GM18502 (cell line): ENCODE results near the gene GLUL.
"Not testable (repeated sequence)": the region's sequence is repeated elsewhere in the genome, so short reads cannot be mapped to it uniquely, and the experiment has no call there.

ENCODE experiments used
- ATAC-seq: cut with Tn5 transposase; IDR thresholded peaks from one replicate; pipeline ENCODE4 v1.9.1; 2021; ENCODE audit warnings: mild to moderate bottlenecking; ENCODE audit not compliant: unreplicated experiment, poor library complexity

The GLUL gene

DNA sequence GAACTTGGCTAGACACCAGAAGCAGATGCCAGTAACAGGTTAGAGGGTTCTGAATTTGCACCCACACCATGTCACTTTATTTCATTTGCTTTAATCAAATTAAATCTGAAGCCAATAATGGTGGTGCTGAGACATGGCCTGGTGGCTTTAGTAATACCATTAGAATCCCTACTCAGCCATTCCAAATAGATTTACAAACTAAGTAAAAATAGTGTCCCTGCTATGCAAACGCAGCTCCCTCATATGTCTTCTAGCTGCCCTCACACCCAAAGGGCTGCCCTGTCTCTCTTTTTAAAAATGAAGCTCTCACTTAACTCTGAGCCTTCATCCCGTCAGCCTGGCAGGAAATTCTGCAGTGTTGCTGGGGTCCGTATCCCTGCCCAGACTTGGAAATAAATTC lies 21.1 kb downstream of the GLUL start:
- ATAC-seq, result no peak

DNA sequence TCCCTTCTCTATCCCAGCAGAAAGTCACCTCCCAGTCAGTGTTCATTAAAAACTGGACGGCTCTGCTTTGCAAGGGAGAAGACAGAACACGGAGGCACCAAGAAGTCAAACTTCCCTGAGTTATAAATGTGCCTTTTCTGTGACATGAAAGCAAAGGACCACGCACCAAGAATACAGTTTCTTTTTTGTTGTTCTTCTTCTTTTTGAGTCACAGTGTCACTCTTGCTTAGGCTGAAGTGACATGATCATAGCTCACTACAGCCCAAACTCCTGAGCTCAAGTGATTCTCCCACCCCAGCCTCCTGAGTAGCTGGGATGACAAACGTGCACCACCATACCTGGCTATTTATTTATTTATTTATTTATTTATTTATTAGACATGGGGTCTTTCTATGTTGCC lies 22.7 kb downstream of the GLUL start:
- ATAC-seq, result no peak

DNA sequence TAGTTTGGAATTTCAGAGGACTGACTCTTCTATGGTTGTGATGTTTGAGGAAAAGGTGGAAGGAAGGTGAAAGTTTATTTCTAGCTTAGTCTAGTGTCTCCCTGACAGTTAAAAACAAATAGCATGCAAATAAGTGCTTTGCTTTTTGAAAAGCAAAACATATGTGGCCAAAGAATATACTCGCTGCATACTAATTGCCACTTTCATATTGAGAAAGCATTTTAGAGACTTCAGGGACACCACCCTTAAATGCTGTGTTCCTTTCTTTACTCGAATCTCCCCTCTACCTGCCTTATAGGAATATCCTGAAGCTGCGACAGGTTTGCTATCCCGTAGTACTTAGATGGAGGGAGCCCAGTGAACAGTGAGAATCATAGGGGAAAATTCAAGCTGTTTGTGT lies 23.2 kb downstream of the GLUL start:
- no peak for ATAC-seq

DNA sequence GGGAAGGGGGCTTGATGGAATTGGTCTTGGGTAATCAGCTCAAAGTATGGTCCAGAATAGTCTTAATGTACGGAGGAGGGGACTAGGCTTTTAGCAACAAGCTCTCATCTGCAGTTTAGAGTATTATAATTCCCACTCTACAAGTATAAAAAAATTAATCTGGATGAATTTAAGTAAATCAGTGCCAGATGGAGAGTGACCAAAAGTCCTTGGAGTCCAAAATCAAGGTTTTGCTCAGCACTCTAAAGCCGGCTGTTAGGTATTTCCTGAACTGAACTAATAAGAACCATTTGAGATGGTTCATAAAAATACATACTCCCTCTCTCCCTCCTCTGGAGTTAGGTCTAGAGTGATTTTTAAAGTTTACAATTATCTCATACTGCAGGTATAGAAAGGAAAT lies 23.7 kb downstream of the GLUL start:
- no peak for ATAC-seq

DNA sequence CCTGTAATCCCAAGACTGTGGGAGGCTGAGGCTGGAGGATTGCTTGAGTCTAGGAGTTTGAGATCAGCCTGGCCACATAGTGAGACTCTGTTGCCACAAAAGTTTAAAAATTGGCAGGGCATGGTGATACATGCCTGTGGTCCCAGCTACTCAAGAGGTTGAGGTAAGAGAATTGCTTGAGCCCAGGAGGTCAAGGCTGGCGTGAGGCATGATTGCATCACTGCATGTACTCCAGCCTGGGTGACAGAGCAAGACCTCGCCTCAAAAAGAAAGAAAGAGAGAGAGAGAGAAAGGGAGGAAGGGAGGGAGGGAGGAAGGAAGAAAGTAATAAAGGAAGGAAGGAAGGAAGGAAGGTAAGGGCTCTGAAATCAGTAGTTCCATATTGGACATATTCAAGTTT lies 25.0 kb downstream of the GLUL start:
- no peak for ATAC-seq

DNA sequence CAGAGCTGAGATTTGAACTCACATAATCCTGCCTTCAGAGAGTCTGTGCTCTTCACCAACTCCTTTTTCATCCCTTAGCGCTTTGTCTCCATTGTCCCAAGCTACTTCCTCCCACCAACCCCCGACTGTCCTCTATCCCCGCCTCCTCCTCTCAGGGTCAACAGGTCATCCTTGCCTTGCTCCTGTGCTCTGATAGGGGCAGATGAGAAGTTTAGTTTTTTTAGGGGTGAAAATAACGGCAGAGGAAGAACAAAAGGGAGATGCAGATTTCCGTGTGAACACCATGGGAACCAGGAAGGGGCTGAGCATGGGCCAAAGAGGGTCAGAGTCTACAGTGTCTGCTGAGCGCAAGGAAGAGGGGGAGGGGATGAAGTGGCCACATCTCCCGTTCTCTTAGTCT lies 31.9 kb downstream of the GLUL start:
- no peak for ATAC-seq

DNA sequence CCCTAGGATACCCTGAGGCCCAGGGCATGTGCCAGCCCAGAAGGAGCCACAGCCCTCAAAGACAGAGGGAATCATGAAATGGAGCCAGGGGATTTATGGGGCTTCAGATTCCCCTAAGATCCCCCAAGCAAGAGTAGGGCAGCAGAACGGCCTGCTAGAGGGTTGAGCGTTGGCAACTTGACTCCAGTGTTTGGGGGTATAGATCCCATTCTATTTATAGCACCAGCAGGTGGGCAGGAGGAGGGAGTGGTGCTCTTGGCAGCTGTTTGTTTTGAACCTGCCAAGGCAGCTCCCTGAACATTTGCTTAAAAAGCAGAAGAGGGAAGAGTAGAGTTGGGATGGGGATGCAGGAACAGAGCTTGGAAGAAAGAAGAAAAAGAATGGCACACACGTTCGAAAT lies 33.7 kb downstream of the GLUL start:
- no peak for ATAC-seq

DNA sequence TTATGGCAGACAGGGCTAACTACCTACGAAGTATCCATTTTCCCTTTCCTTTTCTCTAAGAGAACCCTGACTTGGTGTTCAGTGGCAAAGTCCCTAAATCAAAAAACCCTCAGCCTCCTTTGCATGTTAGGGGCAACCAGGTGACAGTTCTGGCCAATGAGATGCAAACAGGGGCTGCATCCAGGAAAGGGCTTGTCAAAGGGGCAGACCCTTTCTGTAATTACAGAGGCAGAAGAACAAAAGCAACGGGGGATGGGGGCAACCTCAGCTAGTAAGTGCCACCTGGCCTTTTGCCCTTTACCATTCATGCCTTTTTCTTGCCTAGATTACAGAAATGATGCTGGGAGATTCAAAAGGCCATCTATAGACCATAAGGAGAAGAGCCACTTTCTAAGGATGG lies 34.4 kb downstream of the GLUL start:
- no peak for ATAC-seq

DNA sequence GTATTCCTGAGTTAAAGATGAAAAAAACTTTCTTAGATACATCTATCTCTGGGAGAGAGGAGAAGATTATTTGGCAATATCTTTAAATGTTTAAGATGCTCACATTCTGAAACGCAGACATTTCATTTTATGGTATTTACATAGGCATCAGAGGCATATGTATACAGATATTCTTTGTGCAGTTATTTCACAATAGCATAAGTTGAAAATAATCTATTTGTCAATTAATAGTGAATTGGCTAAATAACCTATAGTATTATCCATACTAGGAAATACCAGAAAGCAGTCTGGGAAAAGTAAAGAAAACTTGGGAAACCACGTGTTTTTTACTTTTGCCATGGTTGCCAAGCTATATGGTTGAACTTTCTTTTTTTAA lies 35.9 kb downstream of the GLUL start:
- no peak for ATAC-seq

DNA sequence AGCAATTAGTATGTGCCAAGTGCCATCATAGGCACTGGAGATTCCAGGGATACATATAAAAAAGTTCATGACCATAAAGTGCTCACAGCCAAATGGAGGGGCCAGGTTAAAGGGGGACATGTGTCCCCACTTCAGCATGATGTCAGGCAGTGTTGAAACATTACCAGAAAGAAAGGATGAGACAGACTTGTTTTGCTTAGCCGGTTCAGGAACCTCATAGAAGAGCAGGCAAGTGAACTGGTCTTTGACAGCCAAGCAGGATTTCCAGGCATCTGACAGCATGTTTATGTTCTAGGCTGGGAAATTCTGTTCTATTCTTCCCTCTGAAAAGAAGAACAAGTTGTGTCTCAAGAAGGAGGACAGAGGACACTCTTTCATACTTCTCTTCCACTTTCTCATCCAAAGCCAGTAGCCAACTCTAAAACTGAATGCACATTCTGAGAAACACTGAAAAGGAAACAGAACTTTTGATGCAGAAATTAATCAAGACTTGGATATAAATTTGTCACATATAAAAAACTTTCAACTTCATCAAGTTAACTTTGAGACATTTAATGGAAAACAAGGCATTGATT lies 39.7 kb downstream of the GLUL start:
- no peak for ATAC-seq

DNA sequence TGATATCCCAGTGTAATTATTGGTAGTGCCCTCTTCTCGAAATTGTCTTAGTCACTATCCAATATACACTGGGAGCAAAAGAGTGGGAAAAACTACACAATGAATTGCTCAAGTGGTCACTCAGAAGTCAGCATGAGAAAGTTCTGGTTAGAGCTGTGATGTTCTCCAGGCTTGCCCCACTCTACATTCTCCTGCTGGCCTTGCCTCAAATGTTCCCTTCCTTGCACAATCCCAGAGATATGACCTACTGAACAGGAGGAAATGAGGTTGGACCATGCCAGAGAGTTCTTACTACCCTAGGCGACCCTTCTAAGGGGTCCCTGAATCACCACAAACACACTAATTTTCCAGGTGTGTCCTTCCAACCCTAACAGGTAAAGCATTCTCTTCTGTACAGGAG lies 40.8 kb downstream of the GLUL start:
- ATAC-seq, result no peak

DNA sequence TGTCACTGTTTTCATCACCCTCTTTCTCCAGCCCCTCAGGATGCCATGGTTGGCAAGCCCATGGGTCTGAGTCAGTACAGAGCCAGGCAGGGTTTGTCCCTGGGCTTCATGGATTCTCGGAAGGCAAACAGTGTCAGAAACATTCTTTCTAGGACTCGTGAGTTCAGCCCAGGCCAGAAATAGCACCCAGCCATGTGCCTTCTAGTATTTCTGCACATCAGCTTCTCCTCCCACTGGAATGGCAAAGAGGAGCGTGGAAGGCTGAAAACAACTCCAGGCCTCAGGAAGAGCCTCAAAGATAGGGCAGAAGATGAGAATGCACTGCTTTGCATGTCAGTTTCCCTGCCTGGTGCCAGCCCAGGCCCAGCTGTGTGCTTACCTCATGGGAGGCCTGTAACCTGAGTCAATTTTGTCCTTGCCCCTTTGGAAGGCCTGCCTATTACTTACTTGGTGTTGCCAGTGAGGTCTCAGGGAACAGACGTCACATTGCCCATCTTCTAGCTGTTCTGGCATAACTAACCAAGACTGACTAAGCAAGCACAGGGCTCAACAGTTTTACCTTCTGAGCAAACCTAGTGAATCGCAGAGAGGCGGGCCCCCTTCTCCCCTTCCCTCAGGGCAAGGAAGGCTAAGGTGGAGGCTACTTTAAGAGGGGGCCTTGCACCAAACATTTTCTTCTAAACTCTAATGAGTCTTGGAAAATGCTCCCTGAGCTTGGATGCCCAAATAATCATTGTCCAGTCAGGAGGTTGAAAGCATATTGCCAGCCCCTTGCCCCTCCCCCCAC lies 42.4 kb downstream of the GLUL start:
- ATAC-seq, result no peak

DNA sequence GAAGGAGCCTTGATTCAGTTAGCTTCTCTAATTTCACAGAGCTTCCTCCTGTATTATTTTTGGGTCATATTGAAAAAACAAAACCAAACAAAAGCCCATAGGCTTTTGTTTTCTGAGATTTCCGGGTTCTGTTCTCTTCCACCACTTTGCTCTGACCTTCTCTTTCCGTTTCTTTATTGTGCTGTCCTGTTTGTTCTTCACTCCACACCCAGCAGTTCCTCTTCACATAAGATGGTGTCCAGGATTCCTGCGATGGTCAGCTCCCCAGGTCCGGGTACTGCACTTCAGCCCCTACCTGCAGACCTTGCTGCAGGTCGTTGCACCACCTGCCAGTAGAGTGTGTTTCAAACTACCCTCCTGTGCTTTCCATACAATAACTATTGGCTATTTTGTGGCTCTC lies 44.6 kb downstream of the GLUL start:
- no peak for ATAC-seq

DNA sequence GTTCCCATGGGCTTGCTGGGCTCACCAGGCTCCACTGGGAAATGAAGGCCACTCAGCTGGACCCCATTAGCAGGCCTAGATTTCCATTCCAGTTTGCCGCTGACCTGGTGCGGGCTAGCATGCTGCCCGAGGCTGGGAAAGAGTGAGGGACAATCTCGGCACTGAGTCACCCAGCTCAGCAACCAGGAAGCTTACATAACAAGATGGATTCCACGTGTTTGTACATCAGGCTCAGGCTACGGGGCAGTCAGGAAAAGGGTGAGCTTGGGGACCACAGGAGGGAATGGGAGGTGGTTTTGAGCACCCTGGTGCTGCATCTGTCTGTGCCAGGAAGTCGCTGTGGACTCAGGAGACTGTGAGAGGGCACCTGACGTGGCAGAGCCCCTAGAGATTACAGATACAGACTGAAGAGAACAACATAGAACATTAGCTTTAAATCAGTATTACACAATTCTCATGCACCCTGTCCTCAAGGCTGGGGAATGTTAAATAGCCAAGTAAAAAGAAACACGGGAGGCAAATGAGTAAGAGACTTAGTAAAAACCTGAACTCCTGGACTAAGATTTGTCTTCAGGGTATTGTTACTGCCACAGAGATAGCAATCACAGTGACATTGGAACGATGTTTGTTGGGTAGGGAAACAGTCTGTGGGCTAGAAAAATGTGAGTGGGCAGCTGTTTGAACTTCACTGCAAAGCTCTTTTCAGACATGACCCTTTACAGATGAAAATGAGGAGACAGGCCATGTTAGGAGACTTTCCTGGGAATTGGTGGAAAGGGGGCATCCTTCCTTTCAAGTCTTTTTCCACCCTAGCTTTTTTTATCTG lies 51.1 kb downstream of the GLUL start:
- ATAC-seq, result no peak

DNA sequence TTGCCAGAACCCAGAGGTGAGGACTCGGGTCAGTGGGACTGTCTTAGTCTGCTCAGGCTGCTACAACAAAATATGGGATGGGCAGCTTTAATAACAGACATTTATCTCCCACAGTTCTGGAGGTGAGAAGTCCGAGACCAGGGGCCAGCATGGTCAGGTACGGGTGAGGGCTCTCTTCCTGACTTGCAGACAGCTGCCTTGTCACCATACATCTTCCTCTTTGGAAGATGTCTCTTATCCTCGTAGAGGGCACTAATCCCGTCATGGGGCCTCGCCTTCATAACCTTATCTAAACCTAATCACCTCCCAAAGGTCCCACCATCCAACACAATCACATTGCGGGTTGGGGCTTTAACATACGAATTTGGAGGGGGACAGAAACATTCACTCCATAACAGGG lies 51.9 kb downstream of the GLUL start:
- no peak for ATAC-seq

DNA sequence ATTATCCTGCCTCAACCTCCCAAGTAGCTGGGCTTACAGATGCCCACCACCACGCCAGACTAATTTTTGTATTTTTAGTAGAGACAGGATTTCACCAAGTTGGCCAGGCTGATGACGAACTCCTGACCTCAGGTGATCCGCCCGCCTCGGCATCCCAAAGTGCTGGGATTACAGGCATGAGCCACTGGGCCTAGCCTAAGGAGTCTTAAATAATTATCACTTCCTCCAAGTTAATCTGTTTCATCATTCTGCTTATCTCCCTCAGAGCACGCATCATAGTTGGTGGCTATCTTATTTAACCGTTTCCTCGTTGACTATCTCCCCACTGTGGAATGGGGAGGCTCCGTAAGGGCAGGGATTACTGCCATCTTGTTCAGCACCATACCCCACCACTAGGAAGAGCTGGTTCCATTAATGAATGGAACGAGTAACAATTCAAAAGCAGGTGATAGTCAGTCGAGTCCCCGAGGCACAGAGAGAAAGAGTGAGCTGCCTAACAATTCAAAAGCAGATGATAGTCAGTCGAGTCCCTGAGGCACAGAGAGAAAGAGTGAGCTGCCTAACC lies 52.7 kb downstream of the GLUL start:
- ATAC-seq, result no peak

DNA sequence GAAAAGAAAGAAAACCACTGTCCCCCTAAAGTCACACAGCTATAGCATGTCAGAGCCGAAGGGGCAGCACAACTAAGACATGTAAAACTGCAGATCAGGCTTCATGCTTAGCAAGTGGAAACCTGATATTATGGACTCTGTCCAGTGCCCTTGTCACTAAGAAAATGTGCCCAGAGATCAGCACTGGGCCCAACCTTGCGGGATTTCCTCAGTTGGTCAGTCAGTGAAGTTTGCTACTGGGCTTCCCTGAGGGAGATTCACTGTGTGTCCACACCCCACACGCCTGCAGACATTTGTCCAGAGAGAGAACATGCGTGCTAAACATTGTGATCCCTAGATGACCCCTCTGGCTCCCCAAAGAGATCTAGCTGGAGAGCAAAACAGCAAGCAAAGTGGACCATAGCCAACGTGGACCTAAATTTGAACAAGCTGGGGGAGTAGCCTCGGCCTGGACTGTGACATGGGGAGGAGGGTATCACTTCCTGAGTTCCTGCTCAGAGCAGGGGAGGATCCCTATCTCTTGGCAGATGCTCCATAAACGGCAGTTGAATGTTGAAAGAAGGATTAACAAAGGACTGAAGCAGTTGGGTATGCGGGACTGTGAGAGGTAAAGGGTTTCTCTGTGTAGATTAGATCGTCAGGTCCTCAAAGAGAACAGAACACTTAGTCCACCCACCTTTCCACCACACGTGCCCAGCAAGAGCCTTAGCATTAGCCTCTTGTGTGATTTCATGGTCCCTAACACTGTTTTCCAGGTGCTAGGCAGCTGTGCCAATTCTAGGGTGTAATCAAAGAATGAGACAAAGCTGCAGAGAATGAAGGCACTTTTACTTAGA lies 53.6 kb downstream of the GLUL start:
- no peak for ATAC-seq

DNA sequence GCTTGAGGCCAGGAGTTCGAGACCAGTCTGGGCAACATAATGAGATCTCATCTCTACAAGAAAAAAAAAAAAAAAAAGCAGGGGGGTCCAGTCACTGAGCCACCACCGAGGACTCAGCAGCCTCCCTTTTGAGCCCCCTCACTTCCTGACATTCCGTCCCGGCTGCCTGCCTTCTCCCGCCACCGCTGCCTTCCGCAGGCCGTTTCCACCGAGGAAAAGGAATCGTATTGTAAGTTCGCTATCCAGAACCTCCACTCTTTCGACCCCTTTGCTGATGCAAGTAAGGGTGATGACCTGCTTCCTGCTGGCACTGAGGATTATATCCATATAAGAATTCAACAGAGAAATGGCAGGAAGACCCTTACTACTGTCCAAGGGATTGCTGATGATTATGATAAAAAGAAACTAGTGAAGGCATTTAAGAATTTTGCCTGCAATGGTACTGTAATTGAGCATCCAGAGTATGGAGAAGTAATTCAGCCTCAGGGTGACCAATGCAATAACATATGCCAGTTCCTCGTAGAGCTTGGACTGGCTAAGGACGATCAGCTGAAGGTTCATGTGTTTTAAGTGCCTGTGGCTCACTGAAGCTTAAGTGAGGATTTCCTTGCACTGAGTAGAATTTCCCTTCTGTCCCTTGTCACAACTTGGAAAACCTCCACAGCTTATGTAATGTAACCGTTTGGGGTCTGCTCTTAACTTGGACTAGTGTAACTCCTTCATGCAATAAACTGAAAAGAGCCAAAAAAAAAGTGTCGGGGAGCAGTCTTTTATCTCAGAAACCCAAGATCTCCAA lies 55.6 kb downstream of the GLUL start:
- ATAC-seq, result no peak

DNA sequence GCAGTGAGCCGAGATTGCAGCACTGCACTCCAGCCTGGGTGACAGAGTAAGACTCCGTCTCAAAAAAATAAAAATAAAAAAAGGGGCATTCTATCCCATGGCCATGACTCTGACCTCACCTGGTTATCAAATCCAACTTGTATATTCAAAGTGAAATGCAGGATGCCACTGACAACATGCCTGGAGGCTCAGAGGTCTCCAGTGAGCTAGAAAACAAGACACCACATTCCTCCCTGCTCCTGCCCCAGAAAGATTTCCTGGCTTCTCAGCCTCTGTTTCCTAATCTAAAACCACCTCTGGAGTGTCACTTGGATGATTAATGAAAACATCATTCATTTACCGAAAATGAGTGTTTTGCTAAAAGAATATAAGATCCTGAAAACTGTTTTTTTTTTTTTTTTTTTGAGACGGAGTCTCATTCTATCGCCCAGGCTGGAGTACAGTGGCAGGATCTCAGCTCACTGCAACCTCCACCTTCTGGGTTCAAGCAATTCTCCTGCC lies 58.5 kb downstream of the GLUL start:
- ATAC-seq, result not testable (repeated sequence)
